ENCODE measurements around the gene BMPER. TPM values are rescaled to one million over a fixed set of nuclear protein-coding genes. Genes with fewer than 3 reads are reported as not detected.

The BMPER gene
- total and polyA plus RNA-seq, 2 of the 8 experiments (the other 6 are each of a cell fraction or from before 2014, with no cell fraction given): 0.33 to 0.69 TPM

DNA sequence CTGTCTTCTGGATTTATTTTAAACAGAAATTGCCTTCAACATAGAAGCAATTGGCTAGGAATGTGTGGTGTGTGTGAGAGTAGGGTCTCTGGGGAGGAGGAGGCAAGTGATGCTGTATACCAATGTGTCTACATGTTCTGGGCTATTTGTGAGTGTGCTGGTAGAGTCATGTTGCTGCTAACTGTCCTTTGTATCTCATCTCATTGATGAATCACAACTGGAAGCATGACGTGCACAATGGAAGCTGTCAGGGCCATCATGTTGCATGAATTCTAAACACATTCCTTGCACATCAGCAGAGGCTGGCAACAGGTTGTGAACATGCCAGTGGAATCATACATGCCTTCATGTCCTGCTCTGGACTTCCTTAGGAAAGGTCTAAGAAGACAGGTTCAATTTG is 199.7 kb downstream of the BMPER start:
- Histone ChIP-seq H3K27ac (ENCODE audit: low read depth, low read length) (no peak overlapping the region; the same call in 1 of the 2 replicates), H3K23ac (ENCODE audit: insufficient read length) (no peak overlapping the region), H3K18ac (ENCODE audit: extremely low read depth, low read length) (no peak overlapping the region), H4K91ac (replicated peaks; ENCODE audit: insufficient read length, low read length) (no peak overlapping the region), H2BK12ac (ENCODE audit: low read depth, low read length) (no peak overlapping the region), H2BK5ac (ENCODE audit: low read depth, low read length) (no peak overlapping the region), H2AK5ac (ENCODE audit: low read depth, low read length) (no peak overlapping the region), H3K27me3 (replicated peaks in 1 of 4; ENCODE audit: control insufficient read depth in 3 of 4, extremely low read depth in 1 of 4, insufficient read depth in 3 of 4, low read length in 3 of 4) (no peaks in the 10 kb centered on the region), H3K14ac (ENCODE audit: insufficient read length) (no peak overlapping the region), H3K79me2 (ENCODE audit: control insufficient read depth in 1 of 2, insufficient read depth in 2 of 2, low read length in 2 of 2) (no peaks in the 10 kb centered on the region), H2BK120ac (replicated peaks; ENCODE audit: low read depth, low read length) (no peak overlapping the region), H4K8ac (ENCODE audit: extremely low read depth, insufficient read depth, low read length) (no peak overlapping the region), H3K9ac (replicated peaks in 1 of 4; ENCODE audit: extremely low read depth in 1 of 4, low read depth in 3 of 4, low read length in 3 of 4) (no peak overlapping the region), H4K20me1 (replicated peaks in 1 of 2; ENCODE audit: control insufficient read depth in 1 of 2, insufficient read depth in 2 of 2, low read length in 2 of 2) (no peaks in the 10 kb centered on the region), H4K5ac (ENCODE audit: insufficient read length, low read depth, low read length) (no peak overlapping the region), H3K4me3 (ENCODE audit: extremely low read depth in 1 of 4, insufficient read depth in 2 of 4, low read depth in 3 of 4, low read length in 4 of 4) (no peak overlapping the region), H3K79me1 (ENCODE audit: low read depth, low read length) (no peaks in the 10 kb centered on the region), H3K4ac (replicated peaks; ENCODE audit: insufficient read length, low read depth, low read length) (no peak overlapping the region), H2BK15ac (ENCODE audit: low read length) (no peak overlapping the region), H2AFZ (ENCODE audit: low read length) (no peak overlapping the region), H3K56ac (replicated peaks; ENCODE audit: insufficient read length, low read depth, low read length) (no peak overlapping the region), H3K9me3 (ENCODE audit: insufficient read depth in 2 of 2, low read depth in 1 of 2, low read length in 1 of 2) (no peaks in the 10 kb centered on the region), H3K36me3 (ENCODE audit: control insufficient read depth in 2 of 4, insufficient read depth in 4 of 4, low read length in 3 of 4) (no peaks in the 10 kb centered on the region; a peak in 1 of 8 replicates), H2BK20ac (ENCODE audit: low read length) (no peak overlapping the region), H3K4me2 (ENCODE audit: insufficient read depth in 1 of 2, low read depth in 2 of 2, low read length in 2 of 2) (no peak overlapping the region), H3K4me1 (replicated peaks in 1 of 4; ENCODE audit: control insufficient read depth in 3 of 4, insufficient read depth in 4 of 4, low read length in 3 of 4) (peaks cover 0 to 4% (median 0%) of the 10 kb centered on the region in 4 experiments; a peak in 1 of 7 replicates), H3K23me2 (ENCODE audit: low read depth, low read length) (no peaks in the 10 kb centered on the region)
- CTCF ChIA-PET (ENCODE audit: partially characterized antibody): interaction anchor here (0.7 kb wide), 1 partner anchor 13 kb away, joined by 3 read pairs; no protein-coding TSS in a partner anchor
- FAIRE-seq (no peak), DNase-seq (ENCODE audit: low read depth in 1 of 2, low spot score in 2 of 2) (no peak)
- WGBS, 2 experiments (ENCODE audit: extremely low coverage in 1 of 2, insufficient coverage in 1 of 2, insufficient read length in 1 of 2, insufficient replicate concordance in 2 of 2, low coverage in 1 of 2, low lambda C conversion rate in 2 of 2, missing lambda C conversion rate in 1 of 2): 100% methylated on average over 1 of the region's 1 CpG; no CpG with 5 or more reads in 1 of the 2 experiments
- POLR2A ChIA-PET (ENCODE audit: partially characterized antibody): no interaction called here
- TF ChIP-seq TAF7 (optimal IDR thresholded peaks at IDR 0.05; ENCODE audit: borderline replicate concordance, low read depth, low read length) (no peak), BACH1 (IDR thresholded peaks at IDR 0.05; ENCODE audit: low read length) (no peak), KDM4A (IDR thresholded peaks at IDR 0.05; ENCODE audit: low read depth, low read length, severe bottlenecking) (no peak), SIN3A (conservative IDR thresholded peaks at IDR 0.05 in 1 of 2, IDR thresholded peaks at IDR 0.05 in 1 of 2; ENCODE audit: low read depth in 1 of 2, low read length in 2 of 2) (no peak), HDAC2 (IDR thresholded peaks at IDR 0.05; ENCODE audit: borderline replicate concordance in 1 of 2, low read depth in 2 of 2, low read length in 2 of 2) (no peak), GTF2F1 (IDR thresholded peaks at IDR 0.05; ENCODE audit: borderline replicate concordance, low read depth, low read length) (no peak), KDM1A (IDR thresholded peaks at IDR 0.05; ENCODE audit: borderline replicate concordance, low read length) (no peak), RAD21 (IDR thresholded peaks at IDR 0.05 in 1 of 2, conservative IDR thresholded peaks at IDR 0.05 in 1 of 2; ENCODE audit: low read depth in 2 of 2, low read length in 2 of 2) (no peak), RFX5 (IDR thresholded peaks at IDR 0.05; ENCODE audit: borderline replicate concordance, low read depth, low read length) (no peak), BCL11A (IDR thresholded peaks at IDR 0.05; ENCODE audit: low read depth in 2 of 2, low read length in 2 of 2) (no peak)
- TF ChIP-seq, protein P1, sequence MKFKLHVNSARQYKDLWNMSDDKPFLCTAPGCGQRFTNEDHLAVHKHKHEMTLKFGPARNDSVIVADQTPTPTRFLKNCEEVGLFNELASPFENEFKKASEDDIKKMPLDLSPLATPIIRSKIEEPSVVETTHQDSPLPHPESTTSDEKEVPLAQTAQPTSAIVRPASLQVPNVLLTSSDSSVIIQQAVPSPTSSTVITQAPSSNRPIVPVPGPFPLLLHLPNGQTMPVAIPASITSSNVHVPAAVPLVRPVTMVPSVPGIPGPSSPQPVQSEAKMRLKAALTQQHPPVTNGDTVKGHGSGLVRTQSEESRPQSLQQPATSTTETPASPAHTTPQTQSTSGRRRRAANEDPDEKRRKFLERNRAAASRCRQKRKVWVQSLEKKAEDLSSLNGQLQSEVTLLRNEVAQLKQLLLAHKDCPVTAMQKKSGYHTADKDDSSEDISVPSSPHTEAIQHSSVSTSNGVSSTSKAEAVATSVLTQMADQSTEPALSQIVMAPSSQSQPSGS (IDR thresholded peaks at IDR 0.05; ENCODE audit: low read length): no peak

Data from H1 (cell line).